ENCODE results near the gene TMEM9.

DNA sequence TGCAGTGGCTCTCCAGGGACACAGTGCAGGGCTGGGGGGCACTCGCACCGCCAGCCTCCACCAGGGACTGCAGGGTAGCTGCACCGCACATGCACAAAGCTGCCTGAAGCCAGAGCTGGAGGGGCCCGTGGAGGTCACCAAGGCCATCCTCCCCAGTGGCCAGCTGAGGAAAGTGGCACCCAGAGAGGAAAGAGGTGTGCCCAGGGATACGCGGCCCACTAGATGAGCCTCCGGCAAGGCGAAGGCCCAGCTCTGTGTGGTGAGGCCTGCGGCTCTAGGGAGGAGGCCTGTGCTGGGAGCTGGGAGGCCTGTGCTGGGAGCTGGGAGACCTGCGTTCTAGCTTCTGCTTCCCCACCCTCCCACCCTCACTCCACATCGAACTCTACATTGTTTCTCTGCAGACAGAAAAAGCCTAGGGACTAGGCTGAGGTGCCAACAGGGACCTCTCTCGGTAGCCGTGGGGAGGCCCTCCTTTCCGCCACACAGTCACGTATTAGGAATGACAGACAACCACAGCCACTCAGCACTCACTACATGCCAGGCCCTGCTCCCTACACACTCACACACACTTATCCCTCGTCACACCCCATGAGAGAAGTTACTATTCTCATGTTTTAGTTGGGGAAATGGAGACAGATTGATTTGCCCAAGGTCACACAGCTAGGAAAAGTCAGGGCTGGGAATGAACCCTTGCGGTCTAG is 26.4 kb downstream of the TMEM9 start:
- TF ChIP-seq EZH2 (IDR thresholded peaks at IDR 0.05; ENCODE audit: borderline replicate concordance, low read depth, low read length, poor library complexity, severe bottlenecking) = no peak
- TF ChIP-seq, protein P1, sequence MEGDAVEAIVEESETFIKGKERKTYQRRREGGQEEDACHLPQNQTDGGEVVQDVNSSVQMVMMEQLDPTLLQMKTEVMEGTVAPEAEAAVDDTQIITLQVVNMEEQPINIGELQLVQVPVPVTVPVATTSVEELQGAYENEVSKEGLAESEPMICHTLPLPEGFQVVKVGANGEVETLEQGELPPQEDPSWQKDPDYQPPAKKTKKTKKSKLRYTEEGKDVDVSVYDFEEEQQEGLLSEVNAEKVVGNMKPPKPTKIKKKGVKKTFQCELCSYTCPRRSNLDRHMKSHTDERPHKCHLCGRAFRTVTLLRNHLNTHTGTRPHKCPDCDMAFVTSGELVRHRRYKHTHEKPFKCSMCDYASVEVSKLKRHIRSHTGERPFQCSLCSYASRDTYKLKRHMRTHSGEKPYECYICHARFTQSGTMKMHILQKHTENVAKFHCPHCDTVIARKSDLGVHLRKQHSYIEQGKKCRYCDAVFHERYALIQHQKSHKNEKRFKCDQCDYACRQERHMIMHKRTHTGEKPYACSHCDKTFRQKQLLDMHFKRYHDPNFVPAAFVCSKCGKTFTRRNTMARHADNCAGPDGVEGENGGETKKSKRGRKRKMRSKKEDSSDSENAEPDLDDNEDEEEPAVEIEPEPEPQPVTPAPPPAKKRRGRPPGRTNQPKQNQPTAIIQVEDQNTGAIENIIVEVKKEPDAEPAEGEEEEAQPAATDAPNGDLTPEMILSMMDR (conservative IDR thresholded peaks at IDR 0.05; ENCODE audit: low read depth, low read length) = no peak

Measured in A673 (cell line).